Activated naive CD4-positive, alpha-beta T cell treated with anti-CD3 and anti-CD28 coated beads, Interleukin-2, amount 10 ng/mL, durations not matched to agents 7 days and 5 days (primary cell): Measurements from ENCODE around the gene FBXO41.
"Not testable (repeated sequence)": the region's sequence is repeated elsewhere in the genome, so short reads cannot be mapped to it uniquely, and the experiment has no call there.

Experiments
- CTCF ChIA-PET: fragments of 350-600 bp; sonication (Branson Sonifier 250); formaldehyde crosslinking; loops from one replicate; lab custom pipeline; 2021; ENCODE audit warnings: antibody characterized with exemption; lab: Charles Lee
- DNase-seq: peaks from one replicate; pipeline ENCODE4 v3.0.0-alpha.2; 2020
- H3K27ac Mint-ChIP-seq: one replicate; pipeline ENCODE4 v1.8.0; 2021; ENCODE audit warnings: mild to moderate bottlenecking, moderate library complexity, mixed read lengths
- H3K27me3 Mint-ChIP-seq: one replicate; pipeline ENCODE4 v1.8.0; 2021; ENCODE audit warnings: mild to moderate bottlenecking, mixed read lengths
- H3K36me3 Mint-ChIP-seq: one replicate; pipeline ENCODE4 v1.8.0; 2021; ENCODE audit warnings: mixed read lengths
- H3K4me1 Mint-ChIP-seq: one replicate; pipeline ENCODE4 v1.8.0; 2021; ENCODE audit warnings: mixed read lengths
- H3K4me3 Mint-ChIP-seq: one replicate; pipeline ENCODE4 v1.8.0; 2021; ENCODE audit warnings: mild to moderate bottlenecking, moderate library complexity, mixed read lengths
- H3K9me3 Mint-ChIP-seq: one replicate; pipeline ENCODE4 v1.8.0; 2021; ENCODE audit warnings: mixed read lengths

Gene FBXO41

GRCh38 chr2:73272270-73272669 is 12.0 kb downstream of the FBXO41 start:
- Mint-ChIP-seq H3K36me3 (peaks cover 1% of the 10 kb centered on the region), H3K27me3 (no peaks in the 10 kb centered on the region), H3K9me3 (no peaks in the 10 kb centered on the region), H3K4me1 (peaks cover 19% of the 10 kb centered on the region), H3K27ac (no peak overlapping the region), H3K4me3 (no peak overlapping the region)
- CTCF ChIA-PET, result interaction anchor here (1.2 to 3.6 kb wide), 2 partner anchors 9 to 17 kb away, joined by 3 to 16 read pairs; no protein-coding TSS in a partner anchor
- DNase-seq, result no peak

GRCh38 chr2:73269686-73270465 is 14.4 kb downstream of the FBXO41 start:
- Mint-ChIP-seq H3K27ac (peak overlapping the region; percentile 81), H3K36me3 (peaks cover 3% of the 10 kb centered on the region), H3K4me1 (peaks cover 22% of the 10 kb centered on the region), H3K27me3 (no peaks in the 10 kb centered on the region), H3K4me3 (peak overlapping the region; percentile 50), H3K9me3 (no peaks in the 10 kb centered on the region)
- CTCF ChIA-PET, result interaction anchor here (3.6 kb wide), 1 partner anchor 20 kb away, joined by 16 read pairs; no protein-coding TSS in a partner anchor
- DNase-seq, result no peak

GRCh38 chr2:73268830-73269685 is 15.2 kb downstream of the FBXO41 start:
- CTCF ChIA-PET, result interaction anchor here (0.7 to 1.4 kb wide), 2 partner anchors 12 to 24 kb away, joined by 3 to 5 read pairs; partner anchors contain the start of gene EGR4
- peak; percentile 86 for DNase-seq
- H3K4me3 Mint-ChIP-seq, result peak overlapping the region; percentile 5
- H3K36me3 Mint-ChIP-seq, result peaks cover 3% of the 10 kb centered on the region
- H3K4me1 Mint-ChIP-seq, result peaks cover 22% of the 10 kb centered on the region
- no peaks in the 10 kb centered on the region for H3K9me3 Mint-ChIP-seq
- H3K27me3 Mint-ChIP-seq, result no peaks in the 10 kb centered on the region
- no peak overlapping the region for H3K27ac Mint-ChIP-seq

DNA sequence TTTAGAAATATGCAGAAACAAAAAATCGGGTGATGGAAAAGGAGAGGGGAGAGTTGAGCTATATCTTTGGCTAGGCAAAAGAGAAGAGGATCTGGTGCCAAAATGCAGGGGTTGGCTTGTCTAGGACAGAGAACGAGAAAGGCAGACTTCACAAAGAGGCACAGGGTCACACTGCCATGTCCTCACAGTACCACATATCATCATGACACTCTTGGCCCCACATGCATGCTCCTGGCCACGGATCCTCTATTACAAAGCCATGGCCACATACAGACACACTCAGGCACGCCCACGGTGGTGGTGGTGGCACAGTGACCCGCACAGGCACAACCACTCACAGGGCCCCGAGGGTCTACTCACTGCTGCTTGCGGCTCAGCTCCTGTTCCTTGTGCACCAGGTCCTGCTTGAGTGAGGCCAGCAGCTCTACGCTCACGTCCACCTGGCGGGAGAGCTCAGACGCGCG is 15.9 kb downstream of the FBXO41 start:
- no peak for DNase-seq
- Mint-ChIP-seq H3K4me3 (peak overlapping the region; percentile 5), H3K27me3 (no peaks in the 10 kb centered on the region), H3K9me3 (no peaks in the 10 kb centered on the region), H3K36me3 (peaks cover 3% of the 10 kb centered on the region), H3K4me1 (peaks cover 22% of the 10 kb centered on the region), H3K27ac (peak overlapping the region; percentile 62)
- CTCF ChIA-PET, result interaction anchor here (0.7 to 1.4 kb wide), 2 partner anchors 11 to 24 kb away, joined by 3 to 5 read pairs; partner anchors contain the start of gene EGR4

- H3K27ac Mint-ChIP-seq, result no peak overlapping the region
- DNase-seq, result no peak
- H3K4me1 Mint-ChIP-seq, result peaks cover 22% of the 10 kb centered on the region
- H3K4me3 Mint-ChIP-seq, result no peak overlapping the region
- H3K27me3 Mint-ChIP-seq, result no peaks in the 10 kb centered on the region
- H3K9me3 Mint-ChIP-seq, result no peaks in the 10 kb centered on the region
- CTCF ChIA-PET, result no interaction called here
- H3K36me3 Mint-ChIP-seq, result peaks cover 3% of the 10 kb centered on the region
Measured at GRCh38 chr2:73267008-73267407, 17.3 kb downstream of the FBXO41 start.

GRCh38 chr2:73266061-73266901 is 18.0 kb downstream of the FBXO41 start:
- Mint-ChIP-seq H3K27me3 (no peaks in the 10 kb centered on the region), H3K36me3 (peaks cover 3% of the 10 kb centered on the region), H3K4me1 (peaks cover 22% of the 10 kb centered on the region), H3K4me3 (no peak overlapping the region), H3K9me3 (no peaks in the 10 kb centered on the region), H3K27ac (no peak overlapping the region)
- CTCF ChIA-PET, result no interaction called here
- DNase-seq, result no peak

DNA sequence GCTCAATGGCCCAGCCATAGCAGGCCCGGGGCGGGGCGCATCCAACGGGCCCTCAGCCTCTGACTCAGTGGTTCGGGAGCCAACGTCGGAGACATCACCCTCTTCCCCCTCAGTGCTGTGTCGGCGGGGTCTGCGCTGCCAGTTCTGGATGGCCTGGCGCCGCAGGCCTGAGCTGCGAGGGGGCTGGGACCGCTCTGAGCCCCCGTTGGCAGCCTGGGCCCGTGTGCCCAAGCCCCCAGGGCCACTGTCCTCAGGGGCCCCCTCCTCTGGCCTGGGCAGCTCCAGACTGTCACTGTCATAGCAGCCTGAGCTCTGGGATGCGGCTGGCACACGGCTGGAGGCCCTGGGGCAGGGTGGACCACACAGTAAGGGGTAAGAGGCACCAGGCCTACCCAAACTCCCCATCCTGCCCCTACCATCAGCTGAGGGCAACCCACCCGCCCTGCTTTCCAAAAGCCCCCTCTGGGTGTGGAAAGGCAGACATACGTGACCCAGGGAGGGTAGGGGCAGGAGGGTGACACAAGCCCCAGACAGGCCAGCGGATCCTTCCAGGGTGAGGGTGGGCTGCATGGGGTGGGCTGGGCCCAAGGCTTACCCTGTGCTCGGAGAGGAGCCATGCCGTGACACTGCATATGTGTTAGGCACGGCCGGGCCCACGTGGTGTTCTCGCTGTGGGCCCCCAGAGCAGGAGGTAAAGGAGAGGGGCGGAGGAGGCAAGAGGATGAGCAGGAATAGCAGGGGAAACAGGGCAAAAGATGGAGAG is 18.8 kb downstream of the FBXO41 start:
- CTCF ChIA-PET, result no interaction called here
- H3K27ac Mint-ChIP-seq, result no peak overlapping the region
- peaks cover 3% of the 10 kb centered on the region for H3K36me3 Mint-ChIP-seq
- H3K4me1 Mint-ChIP-seq, result peaks cover 17% of the 10 kb centered on the region
- H3K4me3 Mint-ChIP-seq, result no peak overlapping the region
- DNase-seq, result no peak
- no peaks in the 10 kb centered on the region for H3K9me3 Mint-ChIP-seq
- no peaks in the 10 kb centered on the region for H3K27me3 Mint-ChIP-seq

GRCh38 chr2:73264783-73265182 is 19.5 kb downstream of the FBXO41 start:
- no peak for DNase-seq
- H3K4me1 Mint-ChIP-seq, result peaks cover 14% of the 10 kb centered on the region
- no peaks in the 10 kb centered on the region for H3K27me3 Mint-ChIP-seq
- H3K36me3 Mint-ChIP-seq, result peaks cover 3% of the 10 kb centered on the region
- CTCF ChIA-PET, result no interaction called here
- no peak overlapping the region for H3K4me3 Mint-ChIP-seq
- no peak overlapping the region for H3K27ac Mint-ChIP-seq
- H3K9me3 Mint-ChIP-seq, result no peaks in the 10 kb centered on the region

DNA sequence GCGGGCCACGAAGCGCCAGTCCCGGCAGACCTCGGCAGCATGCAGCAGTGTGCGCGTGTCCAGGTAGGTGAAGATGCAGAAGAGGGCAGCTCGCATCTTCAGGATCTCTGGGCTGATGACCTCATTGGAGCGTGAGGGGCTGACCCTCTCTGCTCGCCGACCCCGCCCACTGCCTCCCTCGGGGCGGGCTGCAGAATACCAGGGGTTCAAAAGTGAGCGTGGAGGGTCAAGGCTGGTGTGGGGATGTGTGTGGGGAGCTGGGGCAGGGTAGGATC is 20.0 kb downstream of the FBXO41 start:
- CTCF ChIA-PET, result no interaction called here
- no peaks in the 10 kb centered on the region for H3K9me3 Mint-ChIP-seq
- DNase-seq, result no peak
- no peak overlapping the region for H3K27ac Mint-ChIP-seq
- H3K4me3 Mint-ChIP-seq, result no peak overlapping the region
- H3K27me3 Mint-ChIP-seq, result no peaks in the 10 kb centered on the region
- peaks cover 12% of the 10 kb centered on the region for H3K4me1 Mint-ChIP-seq
- H3K36me3 Mint-ChIP-seq, result peaks cover 3% of the 10 kb centered on the region

DNA sequence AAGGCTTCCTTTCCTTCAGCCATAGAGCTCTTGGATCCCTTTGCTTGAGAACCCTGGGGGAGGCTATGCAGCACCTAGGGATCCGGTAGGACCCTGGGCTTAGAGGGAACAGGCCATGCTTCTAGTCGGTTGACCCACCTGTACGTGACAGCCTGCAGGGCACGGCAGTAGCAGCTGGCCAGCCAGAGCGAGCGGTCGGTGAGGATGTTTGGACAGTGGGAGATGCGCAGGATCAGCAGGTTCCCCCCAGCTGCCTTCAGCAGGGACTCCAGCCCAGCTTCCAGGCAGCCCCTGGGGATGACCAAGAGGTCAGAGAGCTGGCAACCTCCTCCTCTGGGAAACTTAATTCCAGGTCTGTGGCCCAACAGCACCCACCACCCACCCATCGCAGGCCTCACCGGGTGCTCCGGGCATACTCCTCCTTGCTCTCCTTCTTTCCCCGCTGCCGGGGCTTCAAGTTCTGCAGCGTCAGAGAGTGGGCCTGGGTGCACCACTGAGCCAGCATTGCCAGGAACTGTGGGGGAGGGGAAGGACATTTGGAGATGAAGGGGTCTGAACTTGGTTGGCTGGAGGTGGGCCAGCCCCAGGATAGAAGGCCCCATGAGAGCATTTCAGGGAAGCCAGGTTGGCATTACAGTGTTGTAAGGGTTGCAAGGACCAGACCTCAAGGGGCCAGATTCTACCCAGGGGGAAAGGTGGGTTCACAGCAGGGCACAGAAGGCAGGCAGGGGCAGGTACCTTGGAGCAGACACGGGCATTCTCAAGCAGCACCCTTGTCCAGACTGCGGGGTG is 20.5 kb downstream of the FBXO41 start:
- CTCF ChIA-PET, result interaction anchor here (1.0 kb wide), 1 partner anchor 20 kb away, joined by 3 read pairs; no protein-coding TSS in a partner anchor
- peaks cover 12% of the 10 kb centered on the region for H3K4me1 Mint-ChIP-seq
- no peaks in the 10 kb centered on the region for H3K9me3 Mint-ChIP-seq
- DNase-seq, result no peak
- H3K27ac Mint-ChIP-seq, result no peak overlapping the region
- H3K27me3 Mint-ChIP-seq, result no peaks in the 10 kb centered on the region
- H3K4me3 Mint-ChIP-seq, result no peak overlapping the region
- peaks cover 3% of the 10 kb centered on the region for H3K36me3 Mint-ChIP-seq

DNA sequence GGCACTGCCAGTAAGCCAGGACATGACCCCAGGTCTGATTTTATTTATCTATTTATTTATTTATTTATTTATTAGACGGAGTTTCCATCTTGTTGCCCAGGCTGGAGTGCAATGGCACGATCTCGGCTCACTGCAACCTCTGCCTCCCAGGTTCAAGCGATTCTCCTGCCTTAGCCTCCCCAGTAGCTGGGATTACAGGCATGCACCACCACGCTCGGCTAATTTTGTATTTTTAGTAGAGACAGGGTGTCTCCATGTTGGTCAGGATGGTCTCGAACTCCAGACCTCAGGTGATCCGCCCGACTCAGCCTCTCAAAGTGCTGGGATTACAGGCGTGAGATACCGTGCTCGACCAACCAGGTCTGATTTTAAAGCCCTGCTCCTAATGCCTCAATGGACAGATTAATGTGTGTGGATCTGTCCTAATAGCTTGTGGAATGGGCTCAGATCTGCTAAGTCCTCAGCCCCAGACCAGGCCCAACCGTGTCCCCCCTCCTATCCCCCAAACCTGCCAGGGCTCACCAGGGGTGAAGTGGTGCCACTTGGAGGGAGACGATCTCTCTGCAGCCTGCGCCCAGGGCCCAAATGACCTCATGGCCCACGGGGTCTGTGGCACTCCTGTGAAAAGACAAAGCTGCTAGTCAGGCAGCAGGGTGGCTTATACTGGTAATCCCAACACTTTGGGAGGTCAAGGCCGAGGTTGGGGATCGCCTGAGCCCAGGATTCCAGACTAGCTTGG is 21.4 kb downstream of the FBXO41 start:
- not testable (repeated sequence) for H3K27me3 Mint-ChIP-seq, DNase-seq, H3K36me3 Mint-ChIP-seq, H3K27ac Mint-ChIP-seq, H3K9me3 Mint-ChIP-seq, H3K4me3 Mint-ChIP-seq, H3K4me1 Mint-ChIP-seq
- CTCF ChIA-PET, result interaction anchor here (1.0 kb wide), 1 partner anchor 19 kb away, joined by 3 read pairs; no protein-coding TSS in a partner anchor

DNA sequence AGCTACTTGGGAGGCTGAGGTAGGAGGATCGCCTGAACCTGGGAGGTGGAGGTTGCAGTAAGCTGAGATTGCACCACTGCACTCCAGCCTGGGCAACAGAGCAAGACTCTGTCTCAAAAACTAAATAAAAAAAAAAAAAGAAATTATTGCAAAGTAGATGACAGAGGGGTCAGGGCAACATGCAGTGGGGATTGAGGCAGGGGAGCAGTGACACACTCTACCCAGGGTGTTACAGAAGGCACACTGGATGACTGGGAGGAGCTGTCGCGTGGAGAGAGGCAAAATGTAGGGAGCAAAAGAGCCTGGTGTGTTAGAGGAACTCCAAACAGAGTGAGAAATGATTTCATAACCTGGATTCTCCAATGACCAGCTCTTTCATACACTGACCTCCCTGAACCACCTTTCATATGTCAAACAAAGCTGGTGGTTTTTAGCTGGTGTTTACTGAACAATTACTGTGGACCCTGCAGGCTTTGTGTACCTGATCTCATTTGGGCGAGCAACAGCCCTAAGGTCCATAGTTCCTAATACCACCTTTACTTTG is 22.1 kb downstream of the FBXO41 start:
- no peak overlapping the region for H3K4me3 Mint-ChIP-seq
- DNase-seq, result no peak
- H3K27ac Mint-ChIP-seq, result no peak overlapping the region
- H3K4me1 Mint-ChIP-seq, result peaks cover 3% of the 10 kb centered on the region
- CTCF ChIA-PET, result no interaction called here
- H3K27me3 Mint-ChIP-seq, result no peaks in the 10 kb centered on the region
- no peaks in the 10 kb centered on the region for H3K9me3 Mint-ChIP-seq
- peaks cover 3% of the 10 kb centered on the region for H3K36me3 Mint-ChIP-seq
